SIG-M5 treated with dmso at 0.1 percent for 504 hours (cell line): ENCODE measurements around the gene TNK1.
"Not testable (repeated sequence)": the region's sequence is repeated elsewhere in the genome, so short reads cannot be mapped to it uniquely, and the experiment has no call there.

ENCODE experiments used
- DNase-seq: peaks from one replicate; lab custom pipeline; 2025; ENCODE audit not compliant: unreplicated experiment; lab: John Stamatoyannopoulos, UW

The TNK1 gene

DNA sequence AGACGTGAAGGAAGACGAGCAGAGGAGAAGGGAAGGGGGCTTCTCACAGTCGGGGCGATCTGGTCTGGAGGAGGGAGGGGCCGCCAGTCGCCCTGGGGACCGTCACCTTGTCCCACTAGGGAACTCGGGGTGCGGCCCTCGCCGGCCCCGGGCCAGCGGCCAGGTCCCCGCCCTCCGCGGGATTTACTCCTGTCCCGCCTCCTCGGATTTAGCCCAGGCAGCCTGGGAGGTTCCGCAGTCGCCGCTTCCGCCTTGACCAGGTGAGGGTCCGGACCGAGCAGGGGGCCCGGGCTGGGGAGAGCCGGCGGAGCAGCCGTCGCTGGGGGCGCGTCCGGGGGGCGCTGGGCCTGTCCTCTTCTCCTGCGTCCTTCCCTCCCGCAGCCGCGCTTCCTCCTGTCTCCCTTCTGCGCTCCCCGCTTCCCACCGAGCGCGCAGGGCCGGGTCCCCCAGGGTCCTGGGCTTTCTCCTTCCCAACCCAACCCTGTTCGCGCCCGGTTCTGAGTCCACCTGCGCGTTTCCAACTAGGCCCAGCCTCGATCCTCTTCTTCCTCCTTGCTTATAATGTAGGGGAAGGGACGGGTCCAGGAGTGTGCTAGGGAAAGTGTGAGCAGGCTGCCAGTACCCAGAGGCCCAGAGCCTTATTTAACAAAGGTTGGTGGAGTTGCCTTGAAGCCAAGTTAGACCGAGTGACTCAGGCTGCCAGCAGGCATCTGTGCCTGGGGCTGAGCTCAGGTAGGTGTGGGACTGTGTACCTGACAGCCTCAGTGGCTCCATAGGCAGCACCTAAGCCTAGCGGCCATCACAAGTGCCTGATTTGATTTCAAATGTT, at the start of gene TNK1:
TNK1 (plus strand) TSS at position 235 of the 829 bp plus-strand sequence. CDS start 1,838 bp downstream, outside the sequence.
- DNase-seq: no peak

DNA sequence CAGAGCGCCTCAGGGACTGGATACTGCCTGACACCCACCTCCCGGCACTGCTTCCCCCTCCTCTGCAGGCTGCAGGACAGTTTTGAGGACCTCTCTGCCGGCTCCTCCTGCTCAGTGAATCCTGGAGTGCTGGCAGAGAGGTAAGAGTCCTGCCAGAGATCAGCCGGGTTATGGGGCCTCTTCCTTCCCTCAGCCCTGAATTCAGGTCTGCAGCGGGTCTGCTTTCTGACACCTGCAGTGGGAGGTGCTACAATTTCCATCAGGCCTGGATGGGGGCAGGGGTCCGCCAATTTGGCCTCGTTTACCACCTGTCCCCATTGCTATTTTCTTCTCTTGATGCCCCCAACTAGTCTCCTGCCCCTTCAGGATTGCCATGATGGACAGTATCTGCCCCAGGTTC, 48.8 kb upstream of the TNK1 start:
- no peak for DNase-seq

DNA sequence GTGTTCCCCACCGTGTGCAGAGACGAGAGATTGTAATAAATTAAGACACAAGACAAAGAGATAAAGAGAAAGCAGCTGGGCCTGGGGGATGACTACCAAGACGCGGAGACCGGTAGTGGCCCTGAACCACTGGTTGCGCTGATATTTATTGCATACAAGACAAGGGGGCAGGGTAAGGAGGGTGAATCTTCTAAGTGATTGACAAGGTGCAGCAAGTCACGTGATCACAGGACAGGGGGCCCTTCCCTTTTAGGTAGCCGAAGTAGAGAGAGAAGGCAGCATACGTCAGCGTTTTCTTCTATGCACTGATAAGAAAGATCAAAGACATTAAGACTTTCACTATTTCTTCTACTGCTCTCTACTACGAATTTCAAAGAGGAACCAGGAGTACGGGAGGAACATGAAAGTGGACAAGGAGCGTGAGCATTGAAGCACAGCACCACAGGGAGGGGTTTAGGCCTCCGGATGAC, 48.3 kb upstream of the TNK1 start:
- DNase-seq: not testable (repeated sequence)

DNA sequence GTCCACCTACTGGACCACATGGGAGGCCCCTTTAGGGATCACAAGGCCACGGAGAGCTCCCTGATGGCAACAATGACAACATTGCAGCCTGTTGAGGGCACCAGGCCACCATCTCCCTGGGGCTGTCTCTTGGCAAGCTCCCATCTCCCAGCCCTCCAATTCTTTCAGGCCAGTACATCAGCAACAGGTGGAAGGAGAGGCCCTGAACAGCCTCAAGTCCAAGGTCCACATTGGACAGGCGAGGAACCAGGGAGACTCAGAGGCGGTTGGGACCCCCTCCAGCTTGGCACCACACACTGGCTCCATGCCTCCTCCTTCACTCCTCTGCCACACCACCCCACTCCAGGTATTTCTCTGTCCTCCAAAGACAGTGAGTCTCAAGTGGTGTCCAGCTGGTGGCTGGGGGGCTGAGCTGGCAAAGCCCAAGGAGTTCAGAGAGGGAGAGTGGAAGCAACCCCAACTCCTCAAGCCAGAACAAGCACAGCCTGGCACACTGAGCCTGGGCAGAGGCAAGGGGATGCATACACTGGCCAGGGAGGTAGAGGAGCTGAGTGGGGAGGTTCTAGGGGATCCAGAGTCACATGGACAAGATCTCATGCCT, 45.9 kb upstream of the TNK1 start:
- DNase-seq: no peak

DNA sequence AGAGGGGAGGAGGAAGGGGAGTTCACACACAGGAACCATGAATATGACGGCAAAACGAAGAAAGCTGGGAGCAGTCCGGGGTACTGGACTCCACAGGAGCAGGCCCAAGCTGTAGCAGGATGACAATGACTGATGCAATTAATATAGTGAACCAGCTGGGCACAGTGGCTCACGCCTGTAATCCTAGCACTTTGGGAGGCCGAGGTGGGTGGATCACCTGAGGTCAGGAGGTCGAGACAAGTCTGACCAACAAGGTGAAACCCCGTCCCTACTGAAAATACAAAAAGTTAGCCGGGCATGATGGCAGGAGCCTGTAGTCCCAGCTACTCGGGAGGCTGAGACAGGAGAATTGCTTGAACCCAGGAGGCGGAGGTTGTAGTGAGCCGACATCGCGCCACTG, 45.1 kb upstream of the TNK1 start:
- DNase-seq: not testable (repeated sequence)

DNA sequence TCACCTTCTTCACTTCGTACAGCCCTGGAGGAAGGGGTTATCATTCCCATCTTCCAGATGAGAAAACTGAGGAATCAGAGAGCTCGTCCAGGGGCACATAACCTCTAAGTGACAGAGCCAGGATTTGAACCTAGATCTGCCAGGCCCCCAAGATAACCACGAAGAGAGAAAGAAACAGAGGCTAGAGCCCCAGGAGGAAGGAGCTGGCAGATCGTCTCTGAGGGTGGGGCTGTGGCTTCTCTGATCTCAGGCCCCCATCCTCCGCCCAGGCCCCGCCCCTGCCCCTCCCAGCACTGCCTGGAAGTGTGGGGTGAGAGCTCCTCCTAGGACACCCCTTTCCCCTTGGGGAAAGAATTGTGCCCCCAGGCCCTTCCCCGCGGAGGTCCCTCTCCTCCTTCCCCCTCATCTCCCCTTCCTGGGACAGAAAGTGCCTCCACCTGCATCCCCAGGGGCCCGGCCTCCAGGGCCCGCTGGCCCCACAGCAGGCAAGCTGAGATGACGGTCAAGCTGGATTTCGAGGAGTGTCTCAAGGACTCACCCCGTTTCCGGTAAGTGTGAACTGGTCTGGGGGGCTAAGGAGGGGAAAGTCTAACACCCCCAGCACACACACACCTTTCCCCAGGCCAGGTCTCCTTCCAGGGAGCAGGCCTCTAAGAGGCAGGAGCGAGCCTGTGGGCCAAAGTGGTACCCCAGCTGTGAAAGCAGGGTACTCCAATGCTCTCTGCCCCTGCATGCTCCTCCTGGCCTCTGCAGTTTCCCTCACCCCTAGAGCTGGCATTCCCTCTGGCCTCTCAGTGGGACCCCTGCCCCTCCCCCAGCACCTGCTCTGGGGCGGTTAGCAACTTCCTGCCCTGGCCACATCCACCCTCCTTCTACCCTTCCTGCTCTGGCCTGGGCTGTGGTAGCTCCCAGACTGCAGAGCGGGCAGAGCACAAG, 44.4 kb upstream of the TNK1 start, which contains the start of gene ACAP1:
ACAP1 (plus strand) TSS at position 290 of the 936 bp plus-strand sequence; CDS start at position 496, 206 bp downstream.
- no peak for DNase-seq

DNA sequence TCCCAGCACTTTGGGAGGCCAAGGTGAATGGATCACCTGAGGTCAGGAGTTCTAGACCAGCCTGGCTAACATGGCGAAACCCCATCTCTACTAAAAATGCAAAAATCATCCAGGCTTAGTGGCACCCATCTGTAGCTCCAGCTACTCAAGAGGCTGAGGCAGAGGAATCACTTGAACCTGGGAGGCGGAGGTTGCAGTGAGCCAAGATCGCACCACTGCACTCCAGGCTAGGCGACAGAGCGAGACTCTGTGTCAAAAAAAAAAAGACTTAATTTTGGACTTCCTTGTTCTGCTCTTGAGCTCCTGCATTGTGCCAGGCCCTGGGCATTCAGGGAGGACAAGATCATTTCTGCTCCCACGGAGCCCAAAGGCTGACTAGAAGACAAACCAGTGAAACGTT, 43.3 kb upstream of the TNK1 start:
- not testable (repeated sequence) for DNase-seq

DNA sequence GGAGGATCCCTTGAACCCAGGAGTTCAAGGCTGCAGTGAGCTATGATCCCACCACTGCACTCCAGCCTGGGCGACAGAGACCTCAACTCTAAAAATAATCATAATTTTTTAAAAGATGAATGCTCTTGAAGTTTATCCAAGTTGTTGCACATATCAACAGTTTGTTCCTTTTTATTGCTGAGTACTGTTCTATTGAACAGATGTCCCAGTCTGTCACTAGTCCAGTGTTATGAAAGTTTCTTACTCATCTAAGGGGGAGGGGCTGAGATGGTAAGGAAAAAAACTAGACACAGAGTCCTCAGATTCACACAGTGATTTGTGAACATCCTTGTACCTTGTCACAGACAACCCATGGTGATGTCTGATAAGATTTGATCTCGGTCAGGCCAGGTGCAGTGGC, 40.7 kb upstream of the TNK1 start:
- DNase-seq: peak; percentile 38

DNA sequence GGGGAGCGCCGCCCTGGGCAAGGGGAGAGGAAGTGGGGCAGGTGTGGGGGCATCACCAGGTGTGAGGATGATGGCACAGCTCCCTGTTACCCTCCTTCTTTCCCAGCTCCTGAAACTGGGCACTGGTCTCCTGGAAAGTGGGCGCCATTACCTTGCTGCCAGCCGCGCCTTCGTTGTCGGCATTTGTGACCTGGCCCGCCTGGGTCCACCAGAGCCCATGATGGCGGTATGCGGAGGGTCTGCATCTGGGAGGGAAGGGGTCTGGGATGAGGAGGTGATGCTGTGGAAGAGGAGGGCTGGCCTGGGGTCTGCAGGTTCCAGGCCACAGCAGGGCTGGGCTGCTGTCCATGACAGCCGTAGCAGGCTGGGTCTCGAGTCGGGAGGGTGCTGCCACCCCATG, 39.0 kb upstream of the TNK1 start:
- DNase-seq: no peak

DNA sequence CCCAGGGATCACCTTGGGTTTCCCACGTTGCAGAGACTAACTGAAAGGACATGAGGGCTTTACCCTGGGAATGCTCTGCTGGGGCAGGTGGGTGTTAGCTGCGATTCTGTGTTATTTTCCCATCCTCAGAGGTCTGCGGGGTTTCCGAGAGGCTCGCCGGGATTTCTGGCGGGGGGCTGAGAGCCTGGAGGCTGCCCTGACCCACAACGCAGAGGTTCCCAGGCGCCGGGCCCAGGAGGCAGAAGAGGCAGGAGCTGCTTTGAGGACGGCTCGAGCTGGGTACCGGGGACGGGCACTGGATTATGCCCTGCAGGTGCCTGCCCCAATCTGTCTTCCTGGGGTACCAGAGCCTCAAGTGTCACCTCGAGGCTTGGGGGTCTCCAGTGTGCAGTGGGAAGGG, 37.6 kb upstream of the TNK1 start:
- DNase-seq: no peak

DNA sequence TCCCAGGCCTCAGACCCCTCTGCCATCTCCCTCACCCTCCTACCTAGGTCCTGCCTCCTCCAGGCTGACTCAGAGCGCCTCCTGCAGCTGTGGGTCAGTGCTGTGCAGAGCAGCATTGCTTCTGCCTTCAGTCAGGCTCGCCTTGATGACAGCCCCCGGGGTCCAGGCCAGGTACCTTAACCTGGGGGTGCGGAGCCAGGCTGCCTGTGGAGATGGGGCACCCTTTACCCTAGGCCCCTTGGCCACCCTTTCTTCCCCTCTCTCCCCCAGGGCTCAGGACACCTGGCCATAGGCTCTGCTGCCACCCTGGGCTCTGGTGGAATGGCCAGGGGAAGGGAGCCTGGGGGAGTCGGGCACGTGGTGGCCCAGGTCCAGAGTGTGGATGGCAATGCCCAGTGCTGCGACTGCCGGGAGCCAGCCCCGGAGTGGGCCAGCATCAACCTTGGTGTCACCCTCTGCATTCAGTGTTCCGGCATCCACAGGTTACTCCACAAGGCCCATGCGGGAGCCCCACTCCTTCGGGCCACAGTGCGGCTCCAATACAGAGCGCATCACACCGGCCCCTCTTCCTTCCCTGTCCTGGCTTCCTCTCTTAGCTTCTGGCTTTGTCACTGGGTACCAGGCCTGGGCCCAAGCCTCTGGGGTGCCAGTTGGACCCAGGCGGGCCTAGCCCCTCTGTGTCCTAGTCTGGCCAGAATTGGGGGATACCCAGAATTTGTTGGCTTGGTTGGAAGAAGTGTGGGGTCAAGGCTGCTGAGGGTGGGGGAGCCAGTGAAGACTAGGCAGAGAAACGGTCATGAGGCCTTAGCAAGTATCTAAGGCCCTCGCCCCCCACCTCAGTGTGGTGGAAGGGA, 33.9 kb upstream of the TNK1 start:
- DNase-seq: no peak

DNA sequence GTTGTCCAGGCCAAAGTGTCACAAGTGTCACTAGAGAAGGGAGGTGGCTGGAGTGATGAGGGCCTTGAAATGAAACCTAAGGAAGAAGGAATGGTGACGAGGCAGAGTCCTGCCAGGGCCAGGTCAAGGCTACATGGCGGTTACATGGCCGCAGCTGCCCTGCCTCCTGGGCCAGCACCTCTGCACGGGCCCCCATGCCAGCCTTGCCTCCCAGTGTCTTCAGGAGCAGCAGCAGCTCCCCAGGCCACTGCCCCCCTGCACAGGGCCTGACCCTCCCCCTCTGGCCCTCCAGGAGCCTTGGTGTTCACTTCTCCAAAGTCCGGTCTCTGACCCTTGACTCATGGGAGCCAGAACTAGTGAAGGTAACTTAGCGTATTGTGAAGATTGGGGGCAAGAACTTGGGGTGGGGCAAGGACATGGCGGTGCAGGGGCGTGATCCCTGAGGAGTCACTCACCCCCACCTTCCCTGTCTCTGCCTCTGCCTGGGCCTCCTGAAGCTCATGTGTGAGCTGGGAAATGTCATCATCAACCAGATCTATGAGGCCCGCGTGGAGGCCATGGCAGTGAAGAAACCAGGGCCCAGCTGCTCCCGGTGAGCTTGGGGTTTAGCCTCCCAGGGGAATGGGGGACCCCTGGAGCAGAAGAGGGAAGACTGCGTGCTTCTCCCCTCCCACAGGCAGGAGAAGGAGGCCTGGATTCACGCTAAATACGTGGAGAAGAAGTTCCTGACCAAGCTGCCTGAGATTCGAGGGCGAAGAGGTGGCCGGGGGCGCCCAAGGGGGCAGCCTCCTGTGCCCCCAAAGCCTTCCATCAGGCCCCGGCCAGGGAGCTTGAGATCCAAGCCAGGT, 33.0 kb upstream of the TNK1 start:
- no peak for DNase-seq

DNA sequence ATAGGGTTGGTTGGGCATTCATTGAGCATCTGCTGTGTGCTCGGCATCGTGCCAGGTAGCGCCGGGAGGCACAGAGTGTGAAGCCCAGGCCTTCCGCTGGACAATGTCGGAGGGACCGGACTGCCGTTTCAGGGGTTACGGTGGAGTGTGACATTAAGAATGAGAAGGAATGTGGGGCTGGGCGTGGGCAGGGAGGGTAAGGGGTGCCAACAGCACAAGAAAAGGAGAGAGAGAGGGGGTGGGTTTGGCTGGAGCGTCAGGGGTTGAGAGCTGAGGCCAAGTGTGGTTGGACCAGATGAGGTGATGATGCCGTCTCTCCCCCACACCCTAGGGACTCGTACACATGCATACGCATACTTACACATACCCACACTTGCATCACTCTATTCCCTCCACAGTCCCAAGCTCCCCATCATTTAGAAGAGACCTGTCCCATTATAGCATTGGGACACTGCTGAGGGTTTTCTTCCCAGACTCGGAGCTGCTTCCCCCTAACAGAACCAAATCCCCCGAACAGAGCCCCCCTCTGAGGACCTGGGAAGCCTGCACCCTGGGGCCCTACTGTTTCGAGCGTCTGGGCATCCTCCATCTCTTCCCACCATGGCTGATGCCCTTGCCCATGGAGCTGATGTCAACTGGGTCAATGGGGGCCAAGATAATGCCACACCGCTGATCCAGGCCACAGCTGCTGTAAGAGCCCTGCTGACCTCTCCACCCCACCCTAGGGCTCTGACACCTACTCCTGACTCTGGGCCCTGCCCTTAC, 32.2 kb upstream of the TNK1 start:
- no peak for DNase-seq

DNA sequence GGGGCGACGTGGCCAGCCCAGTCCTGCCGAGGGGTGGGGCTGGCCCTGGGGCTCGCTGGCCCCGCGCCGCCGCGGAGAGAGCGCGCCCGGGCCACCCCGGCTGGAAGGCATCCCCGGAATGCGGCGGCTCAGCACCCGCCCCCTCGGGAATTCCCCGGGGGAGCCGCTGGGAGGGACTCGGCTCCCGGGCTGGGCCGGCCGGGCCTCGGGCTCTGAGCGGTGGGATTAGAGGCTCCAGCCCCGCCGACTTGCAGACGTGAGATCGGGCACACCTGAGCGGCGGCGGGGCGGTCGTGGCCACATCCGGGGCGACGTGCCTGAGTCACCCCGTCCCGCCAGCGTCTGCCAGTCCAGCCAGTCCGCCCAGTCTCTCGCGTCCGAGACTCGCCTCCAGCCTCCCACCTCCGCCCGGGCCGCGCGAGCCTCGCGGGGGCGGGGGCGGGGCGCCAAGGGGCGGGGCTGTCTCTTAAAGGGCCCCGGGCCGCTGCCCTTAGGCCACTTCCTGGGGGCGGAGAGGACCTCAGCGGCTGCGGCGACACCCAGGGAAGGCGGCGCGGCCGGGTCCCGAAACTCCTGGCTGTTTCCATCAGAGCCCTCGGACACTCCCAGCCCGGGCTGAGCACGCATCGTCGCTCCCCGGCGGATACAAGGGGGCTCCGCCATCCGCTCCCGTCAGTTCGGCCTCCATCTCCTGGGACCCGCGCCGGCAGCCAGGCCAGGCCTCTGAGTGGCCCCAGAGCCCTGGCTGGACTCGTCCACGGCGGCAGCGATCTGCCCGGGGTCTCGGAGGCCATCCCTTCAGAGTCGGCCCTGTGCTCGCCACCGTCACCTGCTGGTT, 29.0 kb upstream of the TNK1 start, which contains the start of gene KCTD11:
KCTD11 (plus strand) TSS at position 498 of the 838 bp plus-strand sequence.
- peak; percentile 76 for DNase-seq

DNA sequence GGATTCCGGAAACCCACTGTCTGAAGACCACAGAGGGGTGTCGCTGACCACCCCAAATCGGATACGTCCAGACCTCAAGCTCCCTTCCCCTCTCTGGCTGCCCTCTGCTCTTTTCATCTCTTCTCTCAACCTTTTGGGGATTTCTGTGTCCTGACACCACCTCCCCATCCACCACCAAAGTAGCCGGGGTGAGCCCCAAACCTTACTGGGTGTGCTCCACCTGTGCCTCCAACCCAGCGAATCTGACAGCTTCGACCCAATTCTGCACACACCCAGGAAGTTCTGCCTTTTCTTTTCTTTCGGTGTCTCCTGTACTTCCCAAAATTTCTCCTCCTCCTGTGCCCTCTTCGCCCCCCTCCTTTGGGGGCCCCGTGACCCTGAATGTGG, 28.4 kb upstream of the TNK1 start:
- no peak for DNase-seq

DNA sequence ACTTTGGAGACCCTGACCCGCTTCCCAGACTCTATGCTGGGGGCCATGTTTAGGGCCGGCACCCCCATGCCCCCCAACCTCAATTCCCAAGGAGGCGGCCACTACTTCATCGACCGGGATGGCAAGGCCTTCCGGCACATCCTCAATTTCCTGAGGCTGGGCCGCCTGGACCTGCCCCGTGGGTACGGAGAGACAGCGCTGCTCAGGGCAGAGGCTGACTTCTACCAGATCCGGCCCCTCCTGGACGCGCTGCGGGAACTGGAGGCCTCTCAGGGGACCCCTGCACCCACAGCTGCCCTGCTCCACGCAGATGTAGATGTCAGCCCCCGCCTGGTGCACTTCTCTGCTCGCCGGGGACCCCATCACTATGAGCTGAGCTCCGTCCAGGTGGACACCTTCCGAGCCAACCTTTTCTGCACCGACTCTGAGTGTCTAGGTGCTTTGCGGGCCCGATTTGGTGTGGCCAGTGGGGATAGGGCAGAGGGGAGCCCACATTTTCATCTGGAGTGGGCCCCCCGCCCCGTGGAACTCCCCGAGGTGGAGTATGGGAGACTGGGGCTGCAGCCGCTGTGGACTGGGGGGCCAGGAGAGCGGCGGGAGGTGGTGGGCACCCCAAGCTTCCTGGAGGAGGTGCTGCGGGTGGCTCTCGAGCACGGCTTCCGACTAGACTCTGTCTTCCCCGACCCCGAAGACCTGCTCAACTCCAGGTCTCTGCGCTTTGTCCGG, 27.8 kb upstream of the TNK1 start:
- DNase-seq: no peak

DNA sequence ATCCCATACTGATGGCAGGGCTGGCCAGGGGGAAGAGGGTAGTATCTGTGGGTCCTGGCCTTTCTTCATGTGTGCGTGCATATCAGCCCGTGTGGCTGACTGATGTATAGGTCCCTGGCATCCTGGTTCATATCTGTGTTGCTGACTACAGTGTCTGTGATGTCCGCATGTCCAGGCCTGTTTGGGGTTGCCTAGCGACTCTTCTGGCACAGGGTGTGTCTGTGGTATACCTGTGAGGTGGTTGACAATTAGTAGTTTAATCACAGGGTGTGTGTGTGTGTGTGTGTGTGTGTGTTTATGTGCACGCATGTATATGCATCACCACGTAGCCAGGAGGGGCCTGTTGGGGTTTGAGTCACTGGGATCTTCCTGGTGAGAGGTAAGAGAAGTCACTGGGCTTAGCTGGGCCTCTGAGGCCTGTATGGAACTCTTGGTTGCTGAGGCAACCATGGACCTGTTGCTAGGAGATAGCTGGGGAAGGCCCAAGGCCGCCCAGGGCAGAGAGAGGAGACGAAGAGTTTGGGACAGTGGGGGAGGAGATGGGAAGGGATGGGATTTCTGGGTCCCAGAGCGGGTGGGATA, 26.5 kb upstream of the TNK1 start:
- DNase-seq: no peak
